ENCODE results near the gene NAV2. TPM values are rescaled to one million over a fixed set of nuclear protein-coding genes. Genes with fewer than 3 reads are reported as not detected.

NAV2 gene
- polyA plus RNA-seq, 1 donor (not counting 4 experiments of a cell fraction or from before 2014, with no cell fraction given) = 4.0 TPM

GRCh38 chr11:20099527-20099926, 386.9 kb downstream of the NAV2 start:
- H3K27me3 ChIP-seq (ENCODE audit: control insufficient read depth, extremely low read depth, insufficient read depth, low read length) = no peaks in the 10 kb centered on the region
- dilution Hi-C loops (cut with MboI; ENCODE audit: extremely low pct_ligation_motif_present, low sequenced_read_pairs) = no loop called here
- TF ChIP-seq CTCF (optimal IDR thresholded peaks at IDR 0.05 in 1 of 3, IDR thresholded peaks at IDR 0.05 in 1 of 3, conservative IDR thresholded peaks at IDR 0.05 in 1 of 3; ENCODE audit: extremely low read depth in 1 of 3, insufficient read depth in 2 of 3, low read length in 3 of 3) (no peak), EZH2 (IDR thresholded peaks at IDR 0.05; ENCODE audit: low read length) (no peak)
- DNase-seq (ENCODE audit: low read depth, low spot score) (no peak), FAIRE-seq (no peak)
- no peaks in the 10 kb centered on the region for H3K9me1 ChIP-seq (ENCODE audit: control insufficient read depth, extremely low read depth, insufficient read depth, low read length)
- H3K9ac ChIP-seq (ENCODE audit: control insufficient read depth, extremely low read depth, insufficient read depth, low read length) = no peak overlapping the region
- H3K9me3 ChIP-seq (ENCODE audit: control insufficient read depth, low read depth, low read length) = no peaks in the 10 kb centered on the region
- no peak overlapping the region for H3K4me2 ChIP-seq (ENCODE audit: control insufficient read depth, extremely low read depth, insufficient read depth, low read depth, low read length)
- no peak overlapping the region for H3K27ac ChIP-seq (ENCODE audit: control insufficient read depth, insufficient read depth, low read length)
- no peak overlapping the region for H3K4me3 ChIP-seq (ENCODE audit: control insufficient read depth in 2 of 3, extremely low read depth in 1 of 3, insufficient read depth in 2 of 3, low read depth in 1 of 3, low read length in 3 of 3)
- peaks cover 19 to 26% of the 10 kb centered on the region in 2 experiments for H3K36me3 ChIP-seq (ENCODE audit: control insufficient read depth in 2 of 2, extremely low read depth in 1 of 2, insufficient read depth in 2 of 2, low read length in 2 of 2)
- H3K79me2 ChIP-seq (ENCODE audit: control insufficient read depth, insufficient read depth, low read length) = no peaks in the 10 kb centered on the region
- no peak overlapping the region for H2AFZ ChIP-seq (ENCODE audit: control insufficient read depth, low read length)
- no peaks in the 10 kb centered on the region for H4K20me1 ChIP-seq (ENCODE audit: control insufficient read depth, extremely low read depth, insufficient read depth, low read length)
- H3K4me1 ChIP-seq (ENCODE audit: control insufficient read depth, extremely low read depth, insufficient read depth, low read length) = no peaks in the 10 kb centered on the region

GRCh38 chr11:20102397-20102796, 389.8 kb downstream of the NAV2 start:
- DNase-seq (ENCODE audit: low read depth, low spot score) = no peak
- no peaks in the 10 kb centered on the region for H3K79me2 ChIP-seq (ENCODE audit: control insufficient read depth, insufficient read depth, low read length)

More at GRCh38 chr11:20102397-20102796, 389.8 kb downstream of the NAV2 start:
- Histone ChIP-seq H3K4me3 (ENCODE audit: control insufficient read depth in 2 of 3, extremely low read depth in 1 of 3, insufficient read depth in 2 of 3, low read depth in 1 of 3, low read length in 3 of 3) (no peak overlapping the region), H3K9me3 (ENCODE audit: control insufficient read depth, low read depth, low read length) (no peaks in the 10 kb centered on the region), H4K20me1 (ENCODE audit: control insufficient read depth, extremely low read depth, insufficient read depth, low read length) (no peaks in the 10 kb centered on the region), H3K27ac (ENCODE audit: control insufficient read depth, insufficient read depth, low read length) (no peak overlapping the region), H3K36me3 (ENCODE audit: control insufficient read depth in 2 of 2, extremely low read depth in 1 of 2, insufficient read depth in 2 of 2, low read length in 2 of 2) (peaks cover 13 to 24% of the 10 kb centered on the region in 2 experiments), H3K27me3 (ENCODE audit: control insufficient read depth, extremely low read depth, insufficient read depth, low read length) (no peaks in the 10 kb centered on the region), H2AFZ (ENCODE audit: control insufficient read depth, low read length) (no peak overlapping the region), H3K4me1 (ENCODE audit: control insufficient read depth, extremely low read depth, insufficient read depth, low read length) (no peaks in the 10 kb centered on the region), H3K4me2 (ENCODE audit: control insufficient read depth, extremely low read depth, insufficient read depth, low read depth, low read length) (no peak overlapping the region), H3K9me1 (ENCODE audit: control insufficient read depth, extremely low read depth, insufficient read depth, low read length) (no peaks in the 10 kb centered on the region), H3K9ac (ENCODE audit: control insufficient read depth, extremely low read depth, insufficient read depth, low read length) (no peak overlapping the region)
- no peak for FAIRE-seq
- TF ChIP-seq EZH2 (IDR thresholded peaks at IDR 0.05; ENCODE audit: low read length) = no peak
- no peak for TF ChIP-seq CTCF (optimal IDR thresholded peaks at IDR 0.05 in 1 of 3, IDR thresholded peaks at IDR 0.05 in 1 of 3, conservative IDR thresholded peaks at IDR 0.05 in 1 of 3; ENCODE audit: extremely low read depth in 1 of 3, insufficient read depth in 2 of 3, low read length in 3 of 3)
- dilution Hi-C loops (cut with MboI; ENCODE audit: extremely low pct_ligation_motif_present, low sequenced_read_pairs) = no loop called here
